ENCODE data around the gene CMYA5.

GRCh38 chr5:79746642-79747569, 57.3 kb downstream of the CMYA5 start:
- no peak for TF ChIP-seq TAF1 (IDR thresholded peaks at IDR 0.05; ENCODE audit: low read depth, low read length)
- no peak for TF ChIP-seq POLR2A (IDR thresholded peaks at IDR 0.05; ENCODE audit: low read depth, low read length)
